Mesothelial cell of epicardium (in vitro differentiated cells): ENCODE measurements around the gene CLASP1. TPM values are rescaled to one million over a fixed set of nuclear protein-coding genes. Genes with fewer than 3 reads are reported as not detected.

ENCODE experiments used
- DNase-seq, 2 experiments: peaks; one replicate each; pipeline ENCODE4 v3.0.0; 2021; ENCODE audit warnings: low spot score in 2 of 2; ENCODE audit not compliant: unreplicated experiment in 2 of 2
- H3K27ac Mint-ChIP-seq: 2 replicates; pipeline ENCODE4 v1.8.0; 2021; ENCODE audit warnings: mixed read lengths
- H3K27me3 Mint-ChIP-seq: 2 replicates; pipeline ENCODE4 v1.8.0; 2021; ENCODE audit warnings: low read depth, mixed read lengths
- H3K36me3 Mint-ChIP-seq: 2 replicates; pipeline ENCODE4 v1.8.0; 2021; ENCODE audit warnings: mixed read lengths
- H3K4me1 Mint-ChIP-seq: 2 replicates; pipeline ENCODE4 v1.8.0; 2021; ENCODE audit warnings: mixed read lengths
- H3K4me3 Mint-ChIP-seq: 2 replicates; pipeline ENCODE4 v1.8.0; 2021; ENCODE audit warnings: mild to moderate bottlenecking, moderate library complexity, mixed read lengths
- H3K9me3 Mint-ChIP-seq: 2 replicates; pipeline ENCODE4 v1.8.0; 2021; ENCODE audit warnings: mixed read lengths
- total RNA-seq: library from RNA; stranded (reverse); gene quantifications from 3 replicates; pipeline ENCODE4 v1.2.1, GENCODE V29; 2021
- TF ChIP-seq, protein P1 (sequence below): fragments of 200-600 bp; sonication (generic); IDR thresholded peaks from one replicate; pipeline ENCODE4 v1.5.0; 2021; ENCODE audit warnings: antibody characterized with exemption; ENCODE audit not compliant: unreplicated experiment

Gene CLASP1
- total RNA-seq, 1 donor from 2014 or later: 99.8 TPM

DNA sequence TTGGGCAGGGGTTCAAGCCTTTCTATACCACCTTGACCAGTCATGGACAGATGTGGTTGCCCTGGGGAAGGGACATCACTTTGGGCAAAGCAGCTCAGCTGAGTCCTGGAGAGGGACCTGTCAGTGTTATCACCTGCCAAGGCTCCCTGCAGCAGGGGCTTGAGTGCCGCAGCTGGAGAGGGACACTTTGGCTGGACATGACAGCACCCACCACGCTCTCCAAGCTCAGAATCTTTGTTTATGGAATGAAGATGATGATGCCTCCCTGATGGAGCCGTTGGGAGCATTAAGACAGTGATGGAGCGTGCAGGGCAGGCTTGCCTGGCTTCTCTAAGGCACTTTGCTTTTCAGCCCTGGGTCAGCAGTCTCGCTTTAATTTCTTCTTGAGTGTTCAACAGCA, 360.0 kb downstream of the CLASP1 start:
- TF ChIP-seq, protein P1, sequence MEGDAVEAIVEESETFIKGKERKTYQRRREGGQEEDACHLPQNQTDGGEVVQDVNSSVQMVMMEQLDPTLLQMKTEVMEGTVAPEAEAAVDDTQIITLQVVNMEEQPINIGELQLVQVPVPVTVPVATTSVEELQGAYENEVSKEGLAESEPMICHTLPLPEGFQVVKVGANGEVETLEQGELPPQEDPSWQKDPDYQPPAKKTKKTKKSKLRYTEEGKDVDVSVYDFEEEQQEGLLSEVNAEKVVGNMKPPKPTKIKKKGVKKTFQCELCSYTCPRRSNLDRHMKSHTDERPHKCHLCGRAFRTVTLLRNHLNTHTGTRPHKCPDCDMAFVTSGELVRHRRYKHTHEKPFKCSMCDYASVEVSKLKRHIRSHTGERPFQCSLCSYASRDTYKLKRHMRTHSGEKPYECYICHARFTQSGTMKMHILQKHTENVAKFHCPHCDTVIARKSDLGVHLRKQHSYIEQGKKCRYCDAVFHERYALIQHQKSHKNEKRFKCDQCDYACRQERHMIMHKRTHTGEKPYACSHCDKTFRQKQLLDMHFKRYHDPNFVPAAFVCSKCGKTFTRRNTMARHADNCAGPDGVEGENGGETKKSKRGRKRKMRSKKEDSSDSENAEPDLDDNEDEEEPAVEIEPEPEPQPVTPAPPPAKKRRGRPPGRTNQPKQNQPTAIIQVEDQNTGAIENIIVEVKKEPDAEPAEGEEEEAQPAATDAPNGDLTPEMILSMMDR: no peak
- Mint-ChIP-seq H3K27ac (no peak overlapping the region), H3K9me3 (no peaks in the 10 kb centered on the region), H3K4me1 (peaks cover 3% of the 10 kb centered on the region), H3K36me3 (no peaks in the 10 kb centered on the region), H3K4me3 (no peak overlapping the region), H3K27me3 (peaks cover 40% of the 10 kb centered on the region)
- no peak for DNase-seq

DNA sequence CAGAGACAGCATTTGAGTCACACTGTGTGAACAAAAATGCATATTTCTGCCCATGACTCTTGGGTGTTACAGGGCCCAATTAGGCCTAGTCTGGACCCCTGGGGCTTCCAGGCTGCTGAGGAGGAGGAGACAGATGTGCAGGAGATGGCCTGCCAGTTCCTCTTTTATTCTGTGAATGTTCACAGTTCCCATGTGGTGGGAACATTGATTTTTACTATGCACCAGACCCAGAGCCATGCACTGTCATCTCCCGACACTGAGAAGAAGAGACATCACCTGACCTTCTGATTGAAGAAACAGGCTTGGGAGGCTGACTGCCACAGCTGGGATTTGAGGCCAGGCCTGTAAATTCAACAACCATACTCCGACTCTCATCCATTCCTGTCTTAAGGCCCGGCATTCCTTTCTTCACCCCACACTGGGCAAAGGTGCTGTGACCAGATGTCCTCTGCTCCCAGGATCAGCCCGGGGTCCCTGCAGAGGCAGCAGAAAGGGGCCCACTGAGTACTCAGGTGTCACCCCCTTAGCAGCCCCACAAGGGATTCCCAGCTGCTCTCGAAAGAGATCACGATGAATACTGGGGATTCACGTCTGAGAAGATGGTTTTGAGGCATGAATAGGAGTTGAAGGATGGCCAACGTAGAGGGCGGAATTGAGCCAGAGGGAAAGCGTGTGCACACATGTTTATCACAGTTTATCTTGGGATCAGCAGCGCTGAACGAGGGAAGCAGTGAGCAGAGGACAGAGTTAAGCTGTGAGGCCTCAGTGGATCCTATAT, 360.6 kb downstream of the CLASP1 start:
- no peak for DNase-seq
- Mint-ChIP-seq H3K9me3 (no peaks in the 10 kb centered on the region), H3K4me1 (peaks cover 6% of the 10 kb centered on the region), H3K27ac (no peak overlapping the region), H3K27me3 (peaks cover 43% of the 10 kb centered on the region), H3K4me3 (no peak overlapping the region), H3K36me3 (no peaks in the 10 kb centered on the region)
- TF ChIP-seq, protein P1: no peak

DNA sequence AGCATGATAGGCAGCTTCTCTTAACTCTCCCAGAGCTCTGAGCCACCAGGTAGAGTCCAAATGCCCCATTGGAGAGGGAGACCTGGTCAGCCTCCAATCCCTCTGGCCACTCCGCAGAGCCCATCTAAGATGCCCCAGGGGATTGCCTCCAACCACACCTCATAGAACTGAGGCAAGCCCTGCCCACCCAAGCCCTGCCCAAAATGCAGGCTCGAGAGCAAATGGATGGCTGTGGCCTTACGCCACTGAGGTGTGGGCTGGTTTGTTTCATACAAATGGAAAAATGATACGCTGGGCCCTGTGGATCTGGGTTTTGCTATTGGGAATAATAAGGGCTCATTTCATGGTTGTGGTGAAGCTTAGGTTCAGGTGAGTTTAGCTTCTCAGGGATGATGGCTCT, 361.3 kb downstream of the CLASP1 start:
- no peak overlapping the region for H3K27ac Mint-ChIP-seq
- H3K27me3 Mint-ChIP-seq: peaks cover 50% of the 10 kb centered on the region
- peaks cover 6% of the 10 kb centered on the region for H3K4me1 Mint-ChIP-seq
- no peaks in the 10 kb centered on the region for H3K9me3 Mint-ChIP-seq
- H3K36me3 Mint-ChIP-seq: no peaks in the 10 kb centered on the region
- H3K4me3 Mint-ChIP-seq: no peak overlapping the region
- TF ChIP-seq, protein P1: no peak
- no peak for DNase-seq

Other genes with a start within 250 kb of the CLASP1 start
- gene RNU4ATAC, start 118.6 kb downstream of the CLASP1 start, total RNA-seq: not detected in 3 replicates
- 46.6 to 54.2 TPM (median 50.7 TPM) in 3 replicates for gene NIFK, start 87.4 kb upstream of the CLASP1 start, total RNA-seq
- gene TSN, start 106.2 kb upstream of the CLASP1 start, total RNA-seq: 60.4 to 63.4 TPM (median 63.1 TPM) in 3 replicates